PC-9 (cell line): ENCODE results near the gene SP3.

Experiments
- EZH2 ChIP-seq: fragments of 200-600 bp; sonication (generic); IDR thresholded peaks from 2 replicates; pipeline ENCODE4 v1.8.0; 2017; ENCODE audit warnings: antibody characterized with exemption, low read depth
- TF ChIP-seq, protein P1 (sequence below): fragments of 200-600 bp; sonication (generic); conservative IDR thresholded peaks from 2 replicates; pipeline ENCODE4 v1.6.1; 2017; ENCODE audit warnings: mixed run types, antibody characterized with exemption, mild to moderate bottlenecking, moderate library complexity

DNA sequence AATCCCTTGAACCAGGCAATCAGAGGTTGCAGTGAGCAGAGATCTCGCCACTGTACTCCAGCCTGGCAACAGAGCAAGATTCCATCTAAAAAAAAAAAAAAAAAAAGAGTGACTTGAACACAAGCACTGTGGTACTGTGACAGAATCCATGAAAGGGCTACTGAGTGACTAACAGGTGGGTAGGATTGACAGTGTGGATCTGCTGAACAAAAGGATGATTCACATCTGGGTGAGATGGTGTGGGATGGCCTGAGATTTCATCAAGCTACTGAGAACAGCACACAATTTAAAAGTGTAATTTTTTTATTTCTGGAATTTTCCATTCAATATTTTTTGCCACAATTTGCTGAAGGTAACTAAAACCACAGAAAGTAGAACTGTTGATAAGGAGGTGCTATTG lies 13.3 kb upstream of the SP3 start:
- TF ChIP-seq, protein P1, sequence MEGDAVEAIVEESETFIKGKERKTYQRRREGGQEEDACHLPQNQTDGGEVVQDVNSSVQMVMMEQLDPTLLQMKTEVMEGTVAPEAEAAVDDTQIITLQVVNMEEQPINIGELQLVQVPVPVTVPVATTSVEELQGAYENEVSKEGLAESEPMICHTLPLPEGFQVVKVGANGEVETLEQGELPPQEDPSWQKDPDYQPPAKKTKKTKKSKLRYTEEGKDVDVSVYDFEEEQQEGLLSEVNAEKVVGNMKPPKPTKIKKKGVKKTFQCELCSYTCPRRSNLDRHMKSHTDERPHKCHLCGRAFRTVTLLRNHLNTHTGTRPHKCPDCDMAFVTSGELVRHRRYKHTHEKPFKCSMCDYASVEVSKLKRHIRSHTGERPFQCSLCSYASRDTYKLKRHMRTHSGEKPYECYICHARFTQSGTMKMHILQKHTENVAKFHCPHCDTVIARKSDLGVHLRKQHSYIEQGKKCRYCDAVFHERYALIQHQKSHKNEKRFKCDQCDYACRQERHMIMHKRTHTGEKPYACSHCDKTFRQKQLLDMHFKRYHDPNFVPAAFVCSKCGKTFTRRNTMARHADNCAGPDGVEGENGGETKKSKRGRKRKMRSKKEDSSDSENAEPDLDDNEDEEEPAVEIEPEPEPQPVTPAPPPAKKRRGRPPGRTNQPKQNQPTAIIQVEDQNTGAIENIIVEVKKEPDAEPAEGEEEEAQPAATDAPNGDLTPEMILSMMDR: no peak
- no peak for TF ChIP-seq EZH2
